ENCODE data around the gene THAP10. TPM values are rescaled to one million over a fixed set of nuclear protein-coding genes. Genes with fewer than 3 reads are reported as not detected.

Gene THAP10
- polyA plus RNA-seq, 1 of the 3 experiments (the other 2 are of a cell fraction): 3.2 TPM

GRCh38 chr15:70833861-70834765, 58.1 kb downstream of the THAP10 start:
- Histone ChIP-seq H3K9me3 (no peaks in the 10 kb centered on the region), H3K27ac (ENCODE audit: low read depth in 2 of 2, low read length in 1 of 2) (peak overlapping the region; percentile 77 to 91; a peak in 3 of 4 replicates), H3K79me2 (ENCODE audit: insufficient read depth) (peaks cover 46% of the 10 kb centered on the region; the same call in 1 of the 2 replicates), H3K36me3 (replicated peaks in 1 of 2; ENCODE audit: control insufficient read depth in 1 of 2, insufficient read depth in 2 of 2, low read length in 1 of 2) (peaks cover 45 to 52% of the 10 kb centered on the region in 2 experiments), H3K4me3 (ENCODE audit: low read depth in 2 of 2, low read length in 1 of 2) (no peak overlapping the region; a peak in 1 of 4 replicates), H3F3A (replicated peaks; ENCODE audit: insufficient read depth) (peaks cover 51% of the 10 kb centered on the region), H3K4me1 (ENCODE audit: control insufficient read depth in 1 of 2, insufficient read depth in 2 of 2, low read depth in 1 of 2, low read length in 1 of 2) (peaks cover 4 to 23% of the 10 kb centered on the region in 2 experiments), H2AFZ (ENCODE audit: low read depth) (peak overlapping the region; percentile 26), H3K4me2 (peak overlapping the region; percentile 63), H3K27me3 (ENCODE audit: insufficient read depth) (no peaks in the 10 kb centered on the region), H3K9me2 (no peaks in the 10 kb centered on the region), H4K20me1 (ENCODE audit: insufficient read depth) (no peaks in the 10 kb centered on the region; the same call in 1 of the 2 replicates), H3K9ac (peak overlapping the region; percentile 50; the same call in 1 of the 2 replicates)
- CTCF ChIA-PET: interaction anchor here (4.0 to 11.3 kb wide), 2 partner anchors 10 to 41 kb away, joined by 13 to 75 read pairs; no protein-coding TSS in a partner anchor
- no peak for DNase-seq
- POLR2A ChIA-PET: no interaction called here
- WGBS (ENCODE audit: low lambda C conversion rate): 62% methylated on average over 9 of the region's 9 CpGs
- TF ChIP-seq IRF3 (IDR thresholded peaks at IDR 0.05; ENCODE audit: low read depth, low read length) (no peak), TCF12 (IDR thresholded peaks at IDR 0.05) (peak; percentile 49; the same call in 1 of the 2 replicates), ZBTB33 (IDR thresholded peaks at IDR 0.05; ENCODE audit: borderline replicate concordance, low read depth) (0 out of 2 replicates have a peak, but pooled peaks have one; percentile 5), YY1 (IDR thresholded peaks at IDR 0.05; ENCODE audit: low read depth) (peak; percentile 59; the same call in 1 of the 2 replicates), EP300 (IDR thresholded peaks at IDR 0.05; ENCODE audit: borderline replicate concordance in 1 of 2, low read depth in 1 of 2, low read length in 1 of 2) (peak in 1 of 2 experiments; percentile 63; a peak in 1 of 4 replicates), EZH2phosphoT487 (IDR thresholded peaks at IDR 0.05; ENCODE audit: borderline replicate concordance, low read depth) (no peak), FOXM1 (IDR thresholded peaks at IDR 0.05; ENCODE audit: low read depth) (no peak), TAF1 (IDR thresholded peaks at IDR 0.05; ENCODE audit: borderline replicate concordance, low read depth, low read length) (no peak), MEF2A (IDR thresholded peaks at IDR 0.05; ENCODE audit: borderline replicate concordance, low read depth) (peak; percentile 62; the same call in 1 of the 2 replicates), REST (IDR thresholded peaks at IDR 0.05; ENCODE audit: low read depth, low read length) (no peak), POLR2AphosphoS5 (IDR thresholded peaks at IDR 0.05; ENCODE audit: low read depth, low read length) (0 out of 2 replicates have a peak, but pooled peaks have one; percentile 34), NRF1 (IDR thresholded peaks at IDR 0.05; ENCODE audit: low read depth, low read length) (no peak), CTCF (IDR thresholded peaks at IDR 0.05) (no peak), RAD21 (IDR thresholded peaks at IDR 0.05; ENCODE audit: low read length) (no peak), MXI1 (IDR thresholded peaks at IDR 0.05; ENCODE audit: low read depth, low read length) (no peak), FOSL2 (IDR thresholded peaks at IDR 0.05; ENCODE audit: borderline replicate concordance, low read depth) (peak; percentile 80), FOXJ3 (CRISPR knock-in tag; IDR thresholded peaks at IDR 0.05) (no peak), CHD2 (IDR thresholded peaks at IDR 0.05; ENCODE audit: low read length, partially characterized antibody) (no peak), RFX5 (IDR thresholded peaks at IDR 0.05; ENCODE audit: low read length) (no peak), JUND (IDR thresholded peaks at IDR 0.05) (peak; percentile 83), RXRA (IDR thresholded peaks at IDR 0.05; ENCODE audit: borderline replicate concordance, low read depth) (no peak), ELF1 (IDR thresholded peaks at IDR 0.05) (no peak), RCOR1 (IDR thresholded peaks at IDR 0.05; ENCODE audit: low read length) (no peak), GATA2 (CRISPR knock-in tag; IDR thresholded peaks at IDR 0.05) (no peak)
